PC-9 (cell line): Measurements from ENCODE around the gene SYNRG. TPM values are rescaled to one million over a fixed set of nuclear protein-coding genes. Genes with fewer than 3 reads are reported as not detected.

Source experiments
- BruUV-seq: library from RNA; stranded (reverse); fragments of 400-500 nt; replicated peaks from 2 replicates; lab custom pipeline; 2021; lab: Mats Ljungman, UMichigan
- CTCF ChIA-PET: fragments of 300-600 bp; sonication (Branson Sonifier 250); formaldehyde crosslinking; loops from one replicate; lab custom pipeline; 2022; ENCODE audit warnings: antibody characterized with exemption; lab: Charles Lee
- POLR2A ChIA-PET: fragments of 300-600 bp; sonication (Branson Sonifier 250); formaldehyde crosslinking; loops from one replicate; lab custom pipeline; 2022; ENCODE audit warnings: antibody characterized with exemption; ENCODE audit not compliant: unreplicated experiment; lab: Charles Lee
- DNase-seq, 2 experiments: peaks; one replicate each; pipeline versions ENCODE4 v3.0.0 to v3.0.0-alpha.2; 2015 to 2022; ENCODE audit warnings: mixed read lengths in 1 of 2
- H2AFZ ChIP-seq: fragments of 200-600 bp; sonication (generic); 2 replicates; pipeline ENCODE4 v1.8.1; 2017; ENCODE audit warnings: antibody characterized with exemption
- H3F3A ChIP-seq: fragments of 200-600 bp; sonication (generic); 2 replicates; pipeline ENCODE4 v1.8.1; 2017; ENCODE audit warnings: antibody characterized with exemption, mild to moderate bottlenecking, low read depth; ENCODE audit not compliant: insufficient read depth
- H3K27ac ChIP-seq: fragments of 200-600 bp; sonication (generic); 2 replicates; pipeline ENCODE4 v1.6.1; 2016; ENCODE audit warnings: mixed run types
- H3K27me3 ChIP-seq: fragments of 200-600 bp; sonication (generic); 2 replicates; pipeline ENCODE4 v1.6.1; 2016; ENCODE audit warnings: low read depth, mixed run types; ENCODE audit not compliant: insufficient read depth
- H3K36me3 ChIP-seq: fragments of 200-600 bp; sonication (generic); 2 replicates; pipeline ENCODE4 v1.6.1; 2016; ENCODE audit warnings: low read depth, mixed run types
- H3K4me1 ChIP-seq: fragments of 200-600 bp; sonication (generic); replicated peaks from 2 replicates; pipeline ENCODE4 v1.6.1; 2016; ENCODE audit warnings: mixed run types; ENCODE audit not compliant: insufficient read depth
- H3K4me2 ChIP-seq: fragments of 200-600 bp; sonication (generic); 2 replicates; pipeline ENCODE4 v1.6.1; 2017; ENCODE audit warnings: mixed run types
- H3K4me3 ChIP-seq: fragments of 200-600 bp; sonication (generic); 2 replicates; pipeline ENCODE4 v1.6.1; 2016; ENCODE audit warnings: mixed run types
- H3K79me2 ChIP-seq: fragments of 200-600 bp; sonication (generic); 2 replicates; pipeline ENCODE4 v1.6.1; 2017; ENCODE audit warnings: low read depth, mixed run types
- H3K9me2 ChIP-seq: fragments of 200-600 bp; sonication (generic); 2 replicates; pipeline ENCODE4 v1.8.1; 2017; ENCODE audit warnings: mild to moderate bottlenecking; ENCODE audit not compliant: insufficient read depth
- H3K9me3 ChIP-seq: fragments of 200-600 bp; sonication (generic); 2 replicates; pipeline ENCODE4 v1.8.1; 2016; ENCODE audit warnings: low read depth; ENCODE audit not compliant: insufficient read depth
- H4K20me1 ChIP-seq: fragments of 200-600 bp; sonication (generic); 2 replicates; pipeline ENCODE4 v1.8.1; 2017; ENCODE audit not compliant: insufficient read depth
- CTCF ChIP-seq: fragments of 200-600 bp; sonication (generic); conservative IDR thresholded peaks from 2 replicates; pipeline ENCODE4 v1.6.1; 2017; ENCODE audit warnings: mixed run types, antibody characterized with exemption, mild to moderate bottlenecking, moderate library complexity
- EZH2 ChIP-seq: fragments of 200-600 bp; sonication (generic); IDR thresholded peaks from 2 replicates; pipeline ENCODE4 v1.8.0; 2017; ENCODE audit warnings: antibody characterized with exemption, low read depth
- intact Hi-C: fragments of 100-400 bp; cut with micrococcal nuclease; formaldehyde crosslinking; loops from one replicate; pipeline ENCODE4 v1.10.0; 2022; ENCODE audit not compliant: unreplicated experiment
- total RNA-seq: library from RNA; stranded (reverse); gene quantifications from 2 replicates; pipeline ENCODE4 v1.2.3, GENCODE V29; 2021

Gene SYNRG
- total RNA-seq, 1 experiment from 2014 or later = 28.9 TPM

- DNase-seq = no peak
- peaks cover 78% of the 10 kb centered on the region for H3K79me2 ChIP-seq
- H4K20me1 ChIP-seq = peaks cover 36% of the 10 kb centered on the region
- POLR2A ChIA-PET = no interaction called here
- no peak overlapping the region for H3K27ac ChIP-seq
- no peaks in the 10 kb centered on the region for H3K27me3 ChIP-seq
- no peak overlapping the region for H3K4me3 ChIP-seq
- 0 out of 2 replicates have a peak, but pooled peaks cover 4% of the 10 kb centered on the region for H3K36me3 ChIP-seq
- H3K9me2 ChIP-seq = no peaks in the 10 kb centered on the region
- no peaks in the 10 kb centered on the region for H3K4me1 ChIP-seq
- CTCF ChIA-PET = no interaction called here
- H3K4me2 ChIP-seq = no peak overlapping the region
- no peaks in the 10 kb centered on the region for H3K9me3 ChIP-seq
- TF ChIP-seq CTCF (no peak), EZH2 (no peak)
- intact Hi-C loops = no loop called here
- BruUV-seq = no TSS peak
- 0 out of 2 replicates have a peak, but pooled peaks cover 7% of the 10 kb centered on the region for H3F3A ChIP-seq
- no peak overlapping the region for H2AFZ ChIP-seq
Measured at GRCh38 chr17:37505333-37505732, 103.9 kb downstream of the SYNRG start.

GRCh38 chr17:37503148-37503547 is 106.1 kb downstream of the SYNRG start:
- TF ChIP-seq CTCF (no peak), EZH2 (no peak)
- Histone ChIP-seq H3K4me2 (no peak overlapping the region), H2AFZ (no peak overlapping the region), H3K9me3 (no peaks in the 10 kb centered on the region), H3K9me2 (no peaks in the 10 kb centered on the region), H4K20me1 (peaks cover 35% of the 10 kb centered on the region), H3K36me3 (0 out of 2 replicates have a peak, but pooled peaks cover 4% of the 10 kb centered on the region), H3K79me2 (peaks cover 90% of the 10 kb centered on the region), H3K4me1 (no peaks in the 10 kb centered on the region), H3K4me3 (no peak overlapping the region), H3K27me3 (no peaks in the 10 kb centered on the region), H3F3A (0 out of 2 replicates have a peak, but pooled peaks cover 7% of the 10 kb centered on the region), H3K27ac (no peak overlapping the region)
- CTCF ChIA-PET = interaction anchor here (0.7 kb wide), 1 partner anchor 8 kb away, joined by 7 read pairs; no protein-coding TSS in a partner anchor
- POLR2A ChIA-PET = no interaction called here
- no peak for DNase-seq
- intact Hi-C loops = no loop called here
- BruUV-seq = no TSS peak

GRCh38 chr17:37502009-37502936 is 106.9 kb downstream of the SYNRG start:
- peaks cover 93% of the 10 kb centered on the region for H3K79me2 ChIP-seq
- H3F3A ChIP-seq = 0 out of 2 replicates have a peak, but pooled peaks cover 7% of the 10 kb centered on the region
- no peak overlapping the region for H3K4me2 ChIP-seq
- no peaks in the 10 kb centered on the region for H3K9me2 ChIP-seq
- intact Hi-C loops = no loop called here
- H3K27ac ChIP-seq = no peak overlapping the region
- BruUV-seq = no TSS peak
- ChIA-PET POLR2A (interaction anchor here (0.6 kb wide), 3 partner anchors 13 to 1016 kb away, joined by 3 to 4 read pairs (median 3); partner anchors contain the start of gene ZNHIT3), CTCF (interaction anchor here (0.7 kb wide), 1 partner anchor 9 kb away, joined by 7 read pairs; no protein-coding TSS in a partner anchor)
- no peak overlapping the region for H2AFZ ChIP-seq
- H3K36me3 ChIP-seq = 0 out of 2 replicates have a peak, but pooled peaks cover 4% of the 10 kb centered on the region
- DNase-seq = no peak
- no peak overlapping the region for H3K4me3 ChIP-seq
- no peaks in the 10 kb centered on the region for H3K27me3 ChIP-seq
- no peaks in the 10 kb centered on the region for H3K4me1 ChIP-seq
- TF ChIP-seq CTCF (no peak), EZH2 (no peak)
- no peaks in the 10 kb centered on the region for H3K9me3 ChIP-seq
- peaks cover 34% of the 10 kb centered on the region for H4K20me1 ChIP-seq
